Activated T-helper 2 cell treated with anti-CD3 and anti-CD28 coated beads, Interferon-gamma antibody, Interleukin-2, Interleukin-4, amounts not matched to agents 10 μg/mL and 5 μg/mL and 100 μg/mL, durations not matched to agents 14 hours and 24 hours and 36 hours (primary cell): ENCODE results near the gene XYLB. TPM values are rescaled to one million over a fixed set of nuclear protein-coding genes. Genes with fewer than 3 reads are reported as not detected.
A peak's percentile ranks its signal among the peaks of the same experiment; 100 is the strongest.
"Not testable (repeated sequence)": the region's sequence is repeated elsewhere in the genome, so short reads cannot be mapped to it uniquely, and the experiment has no call there.

Experiments
- DNase-seq: peaks from one replicate; pipeline ENCODE4 v3.0.0; 2021; ENCODE audit warnings: low spot score
- H3K27ac Mint-ChIP-seq: one replicate; pipeline ENCODE4 v1.8.0; 2021; ENCODE audit warnings: mixed read lengths
- H3K27me3 Mint-ChIP-seq: one replicate; pipeline ENCODE4 v1.8.0; 2021; ENCODE audit warnings: low read depth, mixed read lengths
- H3K36me3 Mint-ChIP-seq: one replicate; pipeline ENCODE4 v1.8.0; 2021; ENCODE audit warnings: low read depth, mixed read lengths
- H3K4me1 Mint-ChIP-seq: one replicate; pipeline ENCODE4 v1.8.0; 2021; ENCODE audit warnings: low read depth, mixed read lengths
- H3K4me3 Mint-ChIP-seq: one replicate; pipeline ENCODE4 v1.8.0; 2021; ENCODE audit warnings: low read depth, mild to moderate bottlenecking, moderate library complexity, mixed read lengths
- H3K9me3 Mint-ChIP-seq: one replicate; pipeline ENCODE4 v1.8.0; 2021; ENCODE audit warnings: mixed read lengths
- intact Hi-C: fragments of 100-400 bp; cut with micrococcal nuclease; formaldehyde crosslinking; loops from one replicate; pipeline ENCODE4 v1.15.1; 2023
- total RNA-seq: library from RNA; stranded (reverse); gene quantifications from 2 replicates; pipeline ENCODE4 v1.2.3, GENCODE V29; 2022

XYLB gene
- total RNA-seq, 1 donor from 2014 or later, result 11.8 TPM

GRCh38 chr3:38397320-38397719 is 50.7 kb downstream of the XYLB start:
- no peak for DNase-seq

GRCh38 chr3:38401246-38401962 is 54.8 kb downstream of the XYLB start:
- Mint-ChIP-seq H3K4me1 (no peaks in the 10 kb centered on the region), H3K27me3 (no peaks in the 10 kb centered on the region), H3K9me3 (peaks cover 4% of the 10 kb centered on the region), H3K27ac (no peak overlapping the region), H3K36me3 (peaks cover 37% of the 10 kb centered on the region), H3K4me3 (no peak overlapping the region)
- intact Hi-C loops, result no loop called here
- DNase-seq, result no peak

More at GRCh38 chr3:38397320-38397719, 50.7 kb downstream of the XYLB start:
- no peak overlapping the region for H3K27ac Mint-ChIP-seq
- no peaks in the 10 kb centered on the region for H3K27me3 Mint-ChIP-seq
- H3K36me3 Mint-ChIP-seq, result peaks cover 24% of the 10 kb centered on the region
- H3K4me3 Mint-ChIP-seq, result no peak overlapping the region
- H3K9me3 Mint-ChIP-seq, result no peaks in the 10 kb centered on the region
- intact Hi-C loops, result no loop called here
- no peaks in the 10 kb centered on the region for H3K4me1 Mint-ChIP-seq

- Mint-ChIP-seq H3K4me1 (no peaks in the 10 kb centered on the region), H3K27ac (no peak overlapping the region), H3K9me3 (peaks cover 4% of the 10 kb centered on the region), H3K4me3 (no peak overlapping the region), H3K27me3 (no peaks in the 10 kb centered on the region), H3K36me3 (peaks cover 37% of the 10 kb centered on the region)
- intact Hi-C loops, result no loop called here
- DNase-seq, result no peak
Measured at GRCh38 chr3:38404286-38404685, 57.7 kb downstream of the XYLB start.

GRCh38 chr3:38411591-38411990 is 65.0 kb downstream of the XYLB start:
- peaks cover 4% of the 10 kb centered on the region for H3K27me3 Mint-ChIP-seq
- no peak overlapping the region for H3K4me3 Mint-ChIP-seq
- no peaks in the 10 kb centered on the region for H3K9me3 Mint-ChIP-seq
- peaks cover 11% of the 10 kb centered on the region for H3K36me3 Mint-ChIP-seq
- intact Hi-C loops, result no loop called here
- no peak overlapping the region for H3K27ac Mint-ChIP-seq
- no peak for DNase-seq
- no peaks in the 10 kb centered on the region for H3K4me1 Mint-ChIP-seq

GRCh38 chr3:38420758-38421157 is 74.2 kb downstream of the XYLB start:
- DNase-seq, H3K36me3 Mint-ChIP-seq, H3K9me3 Mint-ChIP-seq, H3K4me3 Mint-ChIP-seq, H3K27ac Mint-ChIP-seq, intact Hi-C loops, H3K27me3 Mint-ChIP-seq: not testable (repeated sequence)
- peaks cover 28% of the 10 kb centered on the region for H3K4me1 Mint-ChIP-seq

GRCh38 chr3:38421679-38422336 is 75.2 kb downstream of the XYLB start:
- H3K27me3 Mint-ChIP-seq, result no peaks in the 10 kb centered on the region
- no peaks in the 10 kb centered on the region for H3K9me3 Mint-ChIP-seq
- no peak overlapping the region for H3K4me3 Mint-ChIP-seq

GRCh38 chr3:38426798-38427426 is 80.3 kb downstream of the XYLB start:
- H3K27me3 Mint-ChIP-seq, result not testable (repeated sequence)

More at GRCh38 chr3:38421679-38422336, 75.2 kb downstream of the XYLB start:
- no peak overlapping the region for H3K27ac Mint-ChIP-seq
- intact Hi-C loops, result no loop called here
- peaks cover 7% of the 10 kb centered on the region for H3K36me3 Mint-ChIP-seq
- no peak for DNase-seq
- H3K4me1 Mint-ChIP-seq, result peaks cover 38% of the 10 kb centered on the region

GRCh38 chr3:38432871-38433658 is 86.5 kb downstream of the XYLB start:
- DNase-seq, H3K27ac Mint-ChIP-seq, intact Hi-C loops, H3K4me3 Mint-ChIP-seq, H3K27me3 Mint-ChIP-seq: not testable (repeated sequence)
- H3K4me1 Mint-ChIP-seq, result peaks cover 12% of the 10 kb centered on the region
- peaks cover 40% of the 10 kb centered on the region for H3K36me3 Mint-ChIP-seq
- peaks cover 70% of the 10 kb centered on the region for H3K9me3 Mint-ChIP-seq

More at GRCh38 chr3:38426798-38427426, 80.3 kb downstream of the XYLB start:
- H3K27ac Mint-ChIP-seq, intact Hi-C loops: not testable (repeated sequence)
- DNase-seq, result peak; percentile 16
- Mint-ChIP-seq H3K36me3 (peaks cover 20% of the 10 kb centered on the region), H3K9me3 (peaks cover 23% of the 10 kb centered on the region), H3K4me1 (peaks cover 37% of the 10 kb centered on the region), H3K4me3 (peak overlapping the region; percentile 45)

- H3K27ac Mint-ChIP-seq, DNase-seq, intact Hi-C loops, H3K4me3 Mint-ChIP-seq, H3K27me3 Mint-ChIP-seq: not testable (repeated sequence)
- H3K4me1 Mint-ChIP-seq, result peaks cover 10% of the 10 kb centered on the region
- H3K9me3 Mint-ChIP-seq, result peaks cover 70% of the 10 kb centered on the region
- H3K36me3 Mint-ChIP-seq, result peaks cover 38% of the 10 kb centered on the region
Measured at GRCh38 chr3:38433661-38434060, 87.1 kb downstream of the XYLB start.

- H3K4me3 Mint-ChIP-seq, H3K4me1 Mint-ChIP-seq, intact Hi-C loops, DNase-seq, H3K27ac Mint-ChIP-seq, H3K27me3 Mint-ChIP-seq: not testable (repeated sequence)
- Mint-ChIP-seq H3K36me3 (peaks cover 14% of the 10 kb centered on the region), H3K9me3 (peaks cover 54% of the 10 kb centered on the region)
Measured at GRCh38 chr3:38438436-38439069, 92.0 kb downstream of the XYLB start.

GRCh38 chr3:38443205-38443604 is 96.6 kb downstream of the XYLB start:
- intact Hi-C loops, H3K4me1 Mint-ChIP-seq, H3K4me3 Mint-ChIP-seq, DNase-seq, H3K27ac Mint-ChIP-seq, H3K27me3 Mint-ChIP-seq, H3K36me3 Mint-ChIP-seq: not testable (repeated sequence)
- H3K9me3 Mint-ChIP-seq, result peaks cover 23% of the 10 kb centered on the region

GRCh38 chr3:38446085-38446686 is 99.6 kb downstream of the XYLB start:
- no peaks in the 10 kb centered on the region for H3K4me1 Mint-ChIP-seq
- intact Hi-C loops, result no loop called here
- no peak overlapping the region for H3K27ac Mint-ChIP-seq
- no peaks in the 10 kb centered on the region for H3K36me3 Mint-ChIP-seq
- H3K27me3 Mint-ChIP-seq, result peaks cover 14% of the 10 kb centered on the region
- no peak overlapping the region for H3K4me3 Mint-ChIP-seq
- peaks cover 13% of the 10 kb centered on the region for H3K9me3 Mint-ChIP-seq
- DNase-seq, result no peak
